ENCODE data around the gene SIK3. TPM values are rescaled to one million over a fixed set of nuclear protein-coding genes. Genes with fewer than 3 reads are reported as not detected.

Gene SIK3
- total and polyA plus RNA-seq, 2 donors (not counting 3 experiments of a cell fraction or from before 2014, with no cell fraction given) = 10.3 to 21.3 TPM

DNA sequence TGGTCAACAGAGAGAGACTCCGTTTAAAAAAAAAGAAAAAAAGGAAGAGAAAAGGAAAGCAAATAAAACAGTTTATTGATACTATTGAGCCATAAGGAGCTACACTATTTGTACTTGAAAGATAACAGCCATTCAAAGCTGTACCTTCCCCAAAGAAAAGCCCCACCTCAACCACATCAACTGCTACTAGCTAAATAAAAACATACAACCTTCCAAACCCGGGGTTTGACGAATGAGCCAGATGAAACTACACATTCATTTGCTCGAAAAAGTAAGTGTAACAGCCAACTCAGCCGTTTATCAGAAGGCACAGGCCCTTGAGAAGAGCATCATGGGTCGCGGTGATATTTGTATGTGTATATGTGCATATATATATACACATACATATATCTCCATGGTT, 78.4 kb downstream of the SIK3 start:
- H3K27me3 ChIP-seq (ENCODE audit: control insufficient read depth in 2 of 2, insufficient read depth in 2 of 2, low read length in 2 of 2) = no peaks in the 10 kb centered on the region
- H3K9me3 ChIP-seq (replicated peaks; ENCODE audit: control insufficient read depth, insufficient read depth, low read length) = no peaks in the 10 kb centered on the region
- BruUV-seq (replicated peaks) = no TSS peak
- DNase-seq (ENCODE audit: low read depth, low spot score) (no peak), FAIRE-seq (no peak)
- H3K9me1 ChIP-seq (replicated peaks; ENCODE audit: control insufficient read depth, extremely low read depth, insufficient read depth, low read length) = no peaks in the 10 kb centered on the region
- no peak overlapping the region for H3K4me3 ChIP-seq (replicated peaks in 1 of 3; ENCODE audit: insufficient read depth in 1 of 3, low read depth in 1 of 3, low read length in 3 of 3)
- H2AFZ ChIP-seq (ENCODE audit: low read depth, low read length) = no peak overlapping the region
- no peaks in the 10 kb centered on the region for H3K79me2 ChIP-seq (ENCODE audit: control insufficient read depth, insufficient read depth, low read length)
- no peak overlapping the region for H3K27ac ChIP-seq (ENCODE audit: insufficient read depth, low read depth, low read length)
- intact Hi-C loops (cut with micrococcal nuclease) = no loop called here
- H4K20me1 ChIP-seq (replicated peaks; ENCODE audit: control insufficient read depth, extremely low read depth, insufficient read depth, low read length) = no peaks in the 10 kb centered on the region
- H3K4me2 ChIP-seq (ENCODE audit: insufficient read depth, low read length) = no peak overlapping the region
- ChIA-PET POLR2A (no interaction called here), CTCF (interaction anchor here (0.9 to 1.7 kb wide), 3 partner anchors 22 to 86 kb away, joined by 4 read pairs; no protein-coding TSS in a partner anchor)
- TF ChIP-seq GATA2 (IDR thresholded peaks at IDR 0.05; ENCODE audit: insufficient read depth, insufficient read length, low read depth, low read length) = no peak
- TF ChIP-seq, protein P1, sequence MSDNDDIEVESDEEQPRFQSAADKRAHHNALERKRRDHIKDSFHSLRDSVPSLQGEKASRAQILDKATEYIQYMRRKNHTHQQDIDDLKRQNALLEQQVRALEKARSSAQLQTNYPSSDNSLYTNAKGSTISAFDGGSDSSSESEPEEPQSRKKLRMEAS (IDR thresholded peaks at IDR 0.05; ENCODE audit: insufficient read depth, insufficient read length) = no peak
- no peak for TF ChIP-seq POLR2A (IDR thresholded peaks at IDR 0.05; ENCODE audit: low read depth, low read length)
- no peak for TF ChIP-seq FOS (IDR thresholded peaks at IDR 0.05; ENCODE audit: borderline replicate concordance, insufficient read depth, low read length)
- no peak for TF ChIP-seq JUN (IDR thresholded peaks at IDR 0.05; ENCODE audit: borderline replicate concordance, insufficient read depth, insufficient read length, low read depth)
- TF ChIP-seq POLR2AphosphoS5 (IDR thresholded peaks at IDR 0.05; ENCODE audit: insufficient read depth, low read depth, low read length) = no peak
- dilution Hi-C loops (cut with MboI; ENCODE audit: extremely low pct_ligation_motif_present, low sequenced_read_pairs) = no loop called here
- H3K36me3 ChIP-seq (ENCODE audit: control insufficient read depth in 2 of 2, extremely low read depth in 1 of 2, insufficient read depth in 2 of 2, low read length in 2 of 2) = no peaks in the 10 kb centered on the region
- peaks cover 10% of the 10 kb centered on the region for H3K4me1 ChIP-seq (ENCODE audit: control insufficient read depth, extremely low read depth, insufficient read depth, low read length)
- no peak overlapping the region for H3K9ac ChIP-seq (replicated peaks; ENCODE audit: extremely low read depth, insufficient read depth, low read length)

DNA sequence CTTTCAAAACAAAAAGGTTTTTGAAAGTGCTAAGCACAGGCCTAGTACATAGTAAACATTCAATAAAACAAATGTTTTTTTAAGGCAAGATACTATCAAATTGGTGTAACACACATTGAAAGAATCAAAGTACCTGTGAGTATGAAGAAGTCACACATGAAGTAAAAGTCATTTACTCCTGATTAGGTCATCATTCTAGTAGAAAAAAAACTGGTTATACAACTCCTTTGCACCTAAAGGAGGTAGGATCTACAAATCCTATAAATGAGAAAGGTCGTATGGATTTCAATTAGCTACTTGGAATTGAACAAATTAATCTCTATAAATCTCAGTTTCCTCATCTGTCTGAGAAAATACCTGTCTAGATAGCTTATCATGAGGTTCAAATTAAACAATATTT, 80.8 kb downstream of the SIK3 start:
- H3K9me1 ChIP-seq (replicated peaks; ENCODE audit: control insufficient read depth, extremely low read depth, insufficient read depth, low read length) = no peaks in the 10 kb centered on the region
- H3K9ac ChIP-seq (replicated peaks; ENCODE audit: extremely low read depth, insufficient read depth, low read length) = no peak overlapping the region
- peaks cover 10% of the 10 kb centered on the region for H3K4me1 ChIP-seq (ENCODE audit: control insufficient read depth, extremely low read depth, insufficient read depth, low read length)
- TF ChIP-seq POLR2AphosphoS5 (IDR thresholded peaks at IDR 0.05; ENCODE audit: insufficient read depth, low read depth, low read length) (no peak), FOS (IDR thresholded peaks at IDR 0.05; ENCODE audit: borderline replicate concordance, insufficient read depth, low read length) (no peak), CTCF (IDR thresholded peaks at IDR 0.05; ENCODE audit: extremely low read depth in 1 of 2, insufficient read depth in 1 of 2, low read depth in 1 of 2, low read length in 2 of 2) (no peak), POLR2A (IDR thresholded peaks at IDR 0.05; ENCODE audit: low read depth, low read length) (no peak), EZH2 (IDR thresholded peaks at IDR 0.05; ENCODE audit: borderline replicate concordance, low read depth, low read length, severe bottlenecking) (no peak), JUN (IDR thresholded peaks at IDR 0.05; ENCODE audit: borderline replicate concordance, insufficient read depth, insufficient read length, low read depth) (no peak), MYC (IDR thresholded peaks at IDR 0.05; ENCODE audit: low read depth, low read length) (no peak)
- BruUV-seq (replicated peaks) = no TSS peak
- H3K36me3 ChIP-seq (ENCODE audit: control insufficient read depth in 2 of 2, extremely low read depth in 1 of 2, insufficient read depth in 2 of 2, low read length in 2 of 2) = no peaks in the 10 kb centered on the region
- H3K9me3 ChIP-seq (replicated peaks; ENCODE audit: control insufficient read depth, insufficient read depth, low read length) = no peaks in the 10 kb centered on the region
- dilution Hi-C loops (cut with MboI; ENCODE audit: extremely low pct_ligation_motif_present, low sequenced_read_pairs) = no loop called here
- H3K27ac ChIP-seq (ENCODE audit: insufficient read depth, low read depth, low read length) = no peak overlapping the region
- ChIA-PET POLR2A (interaction anchor here (1.1 kb wide), 1 partner anchor 19 kb away, joined by 3 read pairs; no protein-coding TSS in a partner anchor), CTCF (interaction anchor here (0.7 to 1.8 kb wide), 2 partner anchors 60 to 227 kb away, joined by 3 to 4 read pairs; no protein-coding TSS in a partner anchor)
- no peak for DNase-seq (ENCODE audit: low read depth, low spot score)
- intact Hi-C loops (cut with micrococcal nuclease) = no loop called here
- H2AFZ ChIP-seq (ENCODE audit: low read depth, low read length) = no peak overlapping the region
- no peaks in the 10 kb centered on the region for H3K79me2 ChIP-seq (ENCODE audit: control insufficient read depth, insufficient read depth, low read length)
- no peaks in the 10 kb centered on the region for H4K20me1 ChIP-seq (replicated peaks; ENCODE audit: control insufficient read depth, extremely low read depth, insufficient read depth, low read length)
- FAIRE-seq = no peak
- H3K4me3 ChIP-seq (replicated peaks in 1 of 3; ENCODE audit: insufficient read depth in 1 of 3, low read depth in 1 of 3, low read length in 3 of 3) = no peak overlapping the region
- H3K4me2 ChIP-seq (ENCODE audit: insufficient read depth, low read length) = peak overlapping the region; percentile 41
- H3K27me3 ChIP-seq (ENCODE audit: control insufficient read depth in 2 of 2, insufficient read depth in 2 of 2, low read length in 2 of 2) = no peaks in the 10 kb centered on the region

Data from endothelial cell of umbilical vein (primary cell).